HG02884 (cell line): ENCODE measurements around the gene FSTL3.
A peak's percentile ranks its signal among the peaks of the same experiment; 100 is the strongest.
"Not testable (repeated sequence)": the region's sequence is repeated elsewhere in the genome, so short reads cannot be mapped to it uniquely, and the experiment has no call there.

Experiments used
- ATAC-seq: cut with Tn5 transposase; IDR thresholded peaks from one replicate; pipeline ENCODE4 v1.9.1; 2021; ENCODE audit warnings: mild to moderate bottlenecking, moderate library complexity; ENCODE audit not compliant: unreplicated experiment

FSTL3 gene

DNA sequence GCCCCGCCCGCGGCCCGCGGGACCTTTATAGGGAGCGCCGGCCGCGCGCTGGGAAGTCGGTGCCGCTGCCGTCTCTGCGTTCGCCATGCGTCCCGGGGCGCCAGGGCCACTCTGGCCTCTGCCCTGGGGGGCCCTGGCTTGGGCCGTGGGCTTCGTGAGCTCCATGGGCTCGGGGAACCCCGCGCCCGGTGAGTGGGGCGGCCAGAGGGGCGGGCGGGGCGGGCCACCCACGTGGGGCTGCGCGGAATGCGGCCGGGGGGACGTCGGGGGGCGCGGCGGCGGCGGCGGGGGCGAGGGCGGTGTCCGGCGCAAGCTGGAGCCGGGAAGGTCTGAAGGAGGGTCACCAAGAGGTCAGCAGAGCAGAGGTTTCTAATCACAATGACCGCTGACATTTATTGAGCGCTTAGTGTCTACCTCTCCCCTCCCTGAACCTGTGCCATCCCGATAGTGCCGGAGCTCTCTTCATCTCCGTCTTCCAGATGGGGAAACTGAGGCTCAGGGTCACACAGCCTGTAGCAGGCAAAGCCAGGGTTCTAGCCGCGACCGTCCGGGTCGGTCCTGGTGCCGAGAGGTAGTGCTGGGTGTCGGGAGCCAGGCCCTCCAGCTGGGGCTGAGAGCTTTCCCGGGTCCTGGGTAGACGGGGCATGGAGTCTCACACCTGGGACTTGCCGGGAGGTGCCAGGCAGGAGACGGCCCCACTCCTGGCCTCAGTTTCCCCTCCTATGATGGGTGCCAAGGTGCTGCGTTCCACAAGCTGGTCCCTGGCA is at the start of gene FSTL3:
Gene FSTL3, plus strand, starts transcription at position 54 of the 767 bp plus-strand sequence. Its CDS starts 32 bp downstream, at position 86.
- ATAC-seq: no peak

DNA sequence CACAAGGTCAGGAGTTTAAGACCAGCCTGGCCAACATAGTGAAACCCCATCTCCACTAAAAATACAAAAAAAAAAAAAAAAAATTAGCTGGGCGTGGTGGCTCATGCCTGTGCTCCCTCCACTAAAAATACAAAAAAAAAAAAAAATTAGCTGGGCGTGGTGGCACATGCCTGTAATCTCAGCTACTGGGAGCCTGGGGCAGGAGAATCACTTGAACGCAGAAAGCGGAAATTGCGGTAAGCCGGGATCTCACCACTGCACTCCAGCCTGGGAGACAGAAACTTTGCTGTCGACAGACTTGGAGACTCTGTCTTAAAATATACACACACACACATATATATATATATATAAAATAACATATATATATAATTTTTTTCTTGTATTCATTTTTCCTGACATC is 49.6 kb upstream of the FSTL3 start:
- not testable (repeated sequence) for ATAC-seq

DNA sequence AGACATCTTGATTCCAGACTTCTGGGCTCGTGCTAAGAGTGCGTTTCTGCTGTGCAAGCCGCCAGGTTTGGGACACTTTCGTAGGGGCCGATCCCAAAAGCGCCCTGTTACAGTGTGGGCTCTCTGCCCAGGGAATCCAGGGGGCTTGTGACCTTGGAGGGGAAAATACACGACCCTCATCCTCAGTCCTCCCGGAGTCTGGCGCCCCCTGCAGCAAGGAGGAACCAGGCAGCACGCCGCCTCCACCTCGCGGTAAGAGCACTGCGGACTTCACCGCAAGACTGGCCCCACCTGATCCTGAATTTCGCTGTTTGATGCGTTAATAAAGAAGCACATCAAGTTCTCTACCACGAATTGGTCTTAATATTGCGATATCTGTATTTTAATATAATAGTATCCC is 48.0 kb upstream of the FSTL3 start:
- no peak for ATAC-seq

DNA sequence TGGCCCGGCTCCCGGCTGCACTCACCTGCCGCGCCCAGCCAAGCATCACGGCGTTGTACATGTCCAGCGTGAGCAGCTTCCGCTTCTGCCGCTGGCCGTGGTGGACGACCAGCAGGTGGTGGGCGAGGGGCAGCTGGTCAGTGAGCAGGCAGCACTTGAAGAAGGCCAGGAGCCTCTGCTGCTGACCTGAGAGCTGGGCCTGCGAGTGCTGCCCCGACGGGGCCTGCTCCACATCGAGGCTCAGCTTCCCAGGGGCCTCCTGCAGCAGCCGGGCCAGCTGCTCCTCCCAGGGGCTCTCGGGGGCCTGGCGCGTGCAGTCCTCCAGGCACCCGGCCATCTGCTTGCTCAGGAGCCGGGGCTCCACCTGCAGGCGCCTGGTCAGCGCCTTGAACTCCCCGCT is 46.7 kb upstream of the FSTL3 start:
- ATAC-seq: not testable (repeated sequence)

DNA sequence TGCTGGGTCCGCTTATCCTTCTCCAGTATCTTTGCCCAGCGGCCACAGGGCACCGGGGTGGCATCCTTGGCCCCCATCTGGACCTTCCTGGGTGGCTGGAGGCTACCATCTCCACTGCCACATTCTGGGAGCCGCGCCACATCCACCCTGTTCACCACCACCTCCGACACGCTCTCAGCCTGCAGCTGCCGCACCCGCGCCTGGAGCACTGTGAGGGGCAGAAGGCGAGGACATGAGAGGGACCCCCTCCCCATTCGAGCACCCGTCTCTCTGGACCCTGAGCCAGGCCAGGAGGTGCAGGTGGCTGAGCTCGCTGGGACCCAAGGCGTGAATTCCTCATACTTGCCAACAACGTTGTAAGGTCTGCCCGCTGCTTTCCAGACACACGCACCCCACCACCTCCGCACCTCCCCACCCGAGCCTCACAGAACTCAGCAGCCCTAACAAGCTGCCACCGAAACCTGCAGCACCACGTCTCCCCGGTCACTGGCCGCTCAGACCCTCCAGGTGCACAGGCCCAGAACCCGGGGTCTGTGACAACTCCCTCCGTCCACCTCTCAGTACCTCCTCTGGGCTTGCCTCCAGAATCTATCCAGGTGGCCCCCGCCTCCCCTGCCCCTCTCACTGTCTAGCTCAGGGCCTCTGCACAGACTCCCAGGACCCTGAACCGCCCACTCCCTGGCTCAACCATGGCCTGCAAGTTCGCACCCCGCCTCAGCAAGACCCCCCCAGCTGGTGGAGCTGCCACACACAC is 46.1 kb upstream of the FSTL3 start:
- no peak for ATAC-seq

DNA sequence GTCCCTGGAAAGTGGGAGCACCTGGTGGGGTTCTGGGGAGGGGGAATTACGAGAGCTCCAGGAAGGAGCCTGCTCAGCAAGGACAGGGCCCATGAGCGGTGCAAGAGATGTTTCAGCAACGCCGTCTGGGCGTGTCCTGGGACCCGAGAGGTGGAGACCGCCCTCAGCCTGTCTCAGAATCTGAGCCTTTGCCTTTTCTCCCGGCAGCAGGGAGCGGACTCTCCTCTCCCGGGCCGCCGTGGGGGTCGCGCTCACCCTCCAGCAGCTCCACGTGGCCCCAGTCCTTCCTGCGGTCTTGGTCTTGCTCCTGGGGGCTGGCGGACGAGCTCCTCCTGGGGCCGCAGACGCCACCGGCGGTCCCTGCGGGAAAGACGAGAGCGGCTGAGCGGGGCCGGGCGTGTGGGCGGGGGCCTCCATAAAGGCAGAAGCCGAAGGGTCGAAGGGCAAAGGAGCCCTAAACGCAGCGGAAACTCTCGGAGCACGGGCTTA is 43.6 kb upstream of the FSTL3 start:
- no peak for ATAC-seq

DNA sequence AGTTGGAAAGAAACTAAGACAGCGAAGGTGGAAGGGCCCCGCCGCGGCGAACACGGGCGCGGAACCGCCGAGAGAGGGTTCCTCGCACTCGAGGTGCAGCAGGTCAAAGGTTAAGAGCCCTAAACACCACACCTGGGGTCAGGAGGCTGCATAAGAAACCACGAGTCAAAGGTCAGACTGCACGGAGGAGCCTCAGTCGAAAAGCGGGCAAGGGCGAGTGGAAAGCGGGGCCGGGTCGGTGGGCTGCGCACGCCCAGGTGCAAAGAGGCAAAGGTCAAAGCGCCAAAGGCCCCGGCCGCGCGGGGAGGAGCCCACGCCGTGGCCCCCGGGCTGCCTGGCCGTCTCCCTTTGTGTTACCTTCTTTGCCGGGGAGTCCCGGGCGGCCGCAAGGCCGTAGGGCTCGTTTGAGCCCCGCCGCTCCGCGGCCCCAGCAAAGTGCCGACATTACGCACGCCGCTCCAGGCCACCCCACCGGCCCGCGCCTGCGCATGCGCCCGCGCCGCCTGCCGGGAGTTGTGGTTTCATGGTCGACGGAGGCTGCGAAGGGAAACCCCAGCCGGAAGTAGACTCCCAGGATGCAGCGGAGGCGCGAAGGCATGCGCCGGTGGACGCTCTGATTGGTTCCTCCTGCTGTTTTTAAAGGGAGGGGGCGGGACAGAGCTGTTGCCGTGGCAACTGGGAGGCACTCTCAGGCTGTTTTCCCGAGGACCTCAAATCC is 43.0 kb upstream of the FSTL3 start, which contains the start of gene POLRMT:
Gene POLRMT, minus strand, starts transcription at position 470 of the 718 bp plus-strand sequence. Its CDS starts 25 bp downstream, at position 445.
- ATAC-seq: peak; percentile 59

DNA sequence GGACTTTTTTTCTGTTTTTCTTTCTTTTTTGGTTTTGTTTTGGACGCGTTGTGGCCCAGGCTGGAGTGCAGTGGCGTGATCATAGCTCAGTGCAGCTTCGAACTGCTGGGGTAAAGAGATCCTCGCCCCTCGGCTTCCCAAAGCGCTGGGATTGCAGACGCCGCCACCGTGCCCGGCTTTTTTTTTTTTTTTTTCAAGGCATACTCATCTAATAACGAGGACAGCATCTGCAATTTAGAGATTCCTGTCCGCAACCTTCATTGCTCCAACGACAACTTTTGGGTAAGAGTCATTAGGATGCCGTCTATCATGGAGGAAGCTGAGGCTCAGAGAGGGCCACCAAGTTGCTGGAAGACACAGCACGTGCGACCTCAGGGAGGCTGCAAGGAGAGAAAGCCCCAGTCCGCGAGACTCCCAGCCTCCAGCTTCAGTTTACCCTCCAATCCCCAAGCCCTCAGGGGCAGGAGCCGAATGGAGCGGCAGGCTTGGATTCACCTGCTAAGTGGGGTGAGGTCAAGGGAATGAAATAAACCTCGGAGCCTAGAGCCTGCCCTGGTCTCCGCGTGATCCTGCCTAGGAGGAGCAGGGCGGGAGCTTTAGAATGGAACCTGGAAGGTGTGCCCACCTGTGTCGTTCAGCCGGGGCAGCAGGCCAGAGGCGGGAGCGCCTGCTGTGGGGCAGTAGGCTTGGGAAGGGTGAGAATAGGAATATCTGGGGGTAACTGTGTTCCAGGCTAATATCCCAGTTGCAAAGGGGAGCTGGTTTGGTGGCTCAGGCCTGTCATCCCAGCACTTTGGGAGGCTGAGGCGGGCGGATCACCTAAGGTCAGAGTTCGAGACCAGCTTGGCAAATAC is 42.2 kb upstream of the FSTL3 start:
- no peak for ATAC-seq

DNA sequence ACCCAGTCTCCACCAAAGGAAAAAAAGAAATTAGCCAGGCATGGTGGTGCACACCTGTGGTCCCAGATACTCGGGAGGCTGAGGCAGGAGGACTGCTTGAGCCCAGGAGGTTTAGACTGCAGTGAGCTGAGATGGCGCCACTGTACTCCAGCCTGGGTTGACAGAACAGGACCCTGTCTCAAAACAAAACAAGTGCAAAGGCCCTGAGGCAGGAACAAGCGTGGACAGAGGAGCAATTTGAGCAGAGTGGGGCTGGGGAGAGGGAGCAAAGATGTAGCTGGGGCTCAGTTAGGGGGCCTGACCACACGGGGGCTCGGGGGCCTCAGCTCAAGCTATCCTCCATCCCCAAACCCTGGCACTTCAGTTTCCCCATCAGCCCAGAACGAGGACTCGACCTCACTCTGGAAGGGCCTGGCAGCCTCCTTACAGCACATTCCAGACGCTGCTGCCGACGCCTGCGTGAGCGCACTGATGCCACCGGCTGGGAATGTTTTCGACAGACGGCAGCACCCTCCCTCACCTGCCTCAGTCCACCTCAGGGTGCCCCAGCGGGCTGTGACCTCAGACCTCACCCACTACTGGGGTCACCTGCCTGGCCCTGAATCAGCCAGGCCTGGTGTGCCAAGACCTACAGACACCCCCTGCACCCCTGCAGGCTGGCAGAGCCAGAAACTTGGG is 41.1 kb upstream of the FSTL3 start:
- ATAC-seq: no peak

DNA sequence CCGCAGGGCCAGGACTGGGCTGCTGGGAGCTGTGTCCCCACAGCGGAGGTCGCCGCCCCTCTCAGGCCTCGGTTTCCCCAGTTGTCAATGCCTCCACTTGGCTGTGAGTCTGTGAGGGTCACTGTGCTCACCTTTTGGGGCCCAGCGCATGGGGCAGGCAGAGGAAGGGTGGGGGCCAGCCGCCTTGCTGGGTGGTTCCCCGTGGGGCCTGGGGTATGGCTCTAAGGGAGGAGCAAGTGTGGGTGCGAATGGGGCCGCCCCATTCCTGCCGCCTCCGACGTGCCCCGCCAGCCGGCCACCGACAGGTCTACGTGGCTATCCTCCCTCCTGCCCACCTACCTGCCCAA is 37.3 kb upstream of the FSTL3 start:
- ATAC-seq: no peak

DNA sequence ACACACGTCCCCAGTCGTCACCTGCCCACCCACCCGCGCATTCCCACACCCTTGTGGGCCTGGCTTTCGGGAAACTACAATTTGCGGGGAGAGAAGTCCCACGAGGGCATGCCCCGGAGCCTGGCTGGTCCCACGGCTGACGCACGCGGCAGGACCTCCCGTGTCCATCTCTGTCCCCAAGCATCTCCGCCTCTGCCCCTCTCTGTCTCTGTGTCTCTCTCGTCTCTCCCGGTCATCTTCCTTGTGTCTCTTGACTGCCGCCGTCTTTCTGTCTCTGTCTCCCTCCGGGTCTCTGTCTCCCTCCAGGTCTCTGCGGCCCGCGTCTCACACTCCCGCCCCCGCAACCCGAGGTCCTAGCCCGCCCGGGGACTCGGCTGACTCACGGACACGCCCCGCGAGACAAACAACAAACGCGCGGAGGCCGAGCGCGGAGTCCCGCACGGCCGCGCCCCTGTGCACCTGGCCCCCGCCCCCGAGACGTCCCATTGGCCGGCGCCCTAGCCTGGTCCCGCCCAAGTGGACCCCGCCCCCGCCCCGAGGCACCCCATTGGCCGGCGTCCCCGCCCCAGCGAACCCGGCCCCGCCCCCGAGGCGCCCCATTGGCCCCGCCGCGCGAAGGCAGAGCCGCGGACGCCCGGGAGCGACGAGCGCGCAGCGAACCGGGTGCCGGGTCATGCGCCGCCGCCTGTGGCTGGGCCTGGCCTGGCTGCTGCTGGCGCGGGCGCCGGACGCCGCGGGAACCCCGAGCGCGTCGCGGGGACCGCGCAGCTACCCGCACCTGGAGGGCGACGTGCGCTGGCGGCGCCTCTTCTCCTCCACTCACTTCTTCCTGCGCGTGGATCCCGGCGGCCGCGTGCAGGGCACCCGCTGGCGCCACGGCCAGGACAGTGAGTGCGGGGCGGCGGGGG is 36.7 kb upstream of the FSTL3 start, which contains the start of gene FGF22:
Gene FGF22, plus strand, starts transcription at position 627 of the 908 bp plus-strand sequence. Its CDS starts 47 bp downstream, at position 674.
- ATAC-seq: no peak

DNA sequence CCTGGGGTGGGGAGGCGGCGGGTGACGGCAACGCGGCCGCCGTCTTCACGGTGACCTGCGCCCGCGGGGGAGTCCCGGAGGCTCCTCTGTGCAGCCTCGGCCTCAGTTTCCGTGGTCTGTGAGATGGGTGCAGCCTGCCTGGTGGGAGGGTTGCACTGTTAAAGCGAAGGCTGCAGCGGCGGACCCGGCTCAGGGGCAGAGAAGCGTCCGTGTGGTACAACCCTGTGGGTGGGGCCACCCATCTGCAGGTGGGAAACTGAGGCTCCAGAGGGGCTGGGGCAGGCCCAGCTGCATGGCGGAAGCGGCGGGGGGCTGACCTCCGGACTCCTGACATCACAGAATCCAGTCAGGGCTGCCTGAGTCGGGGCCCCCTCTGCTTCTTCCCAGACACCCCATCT is 36.0 kb upstream of the FSTL3 start:
- no peak for ATAC-seq

DNA sequence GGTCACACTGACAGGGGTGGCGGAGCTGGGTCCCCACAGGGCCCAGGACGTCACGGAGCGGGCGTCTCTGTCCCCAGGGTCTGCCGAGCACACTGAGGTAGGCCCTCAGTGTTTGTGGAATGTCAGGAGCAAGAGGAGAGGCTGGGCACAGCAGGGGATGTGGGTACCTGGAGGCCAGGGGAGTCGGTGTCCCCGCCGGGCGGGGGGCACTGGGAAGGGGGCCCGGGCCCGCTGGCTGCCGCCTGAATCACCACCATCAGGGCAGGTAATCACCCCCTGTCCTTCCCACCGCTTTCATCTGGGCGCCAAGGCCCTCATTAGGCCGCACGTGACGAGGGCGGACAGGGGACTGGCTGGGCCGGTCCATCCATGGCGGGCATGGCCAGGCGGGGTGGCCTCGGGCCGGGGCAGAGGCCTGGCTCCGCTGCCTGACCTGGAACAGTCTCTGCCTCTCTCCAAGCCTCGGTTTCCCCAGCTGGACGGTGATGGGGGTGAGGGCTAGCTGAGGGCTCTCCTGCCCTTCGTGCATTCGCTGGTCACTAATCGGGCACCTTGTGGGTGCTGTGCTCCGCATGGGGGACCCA is 35.5 kb upstream of the FSTL3 start:
- no peak for ATAC-seq

DNA sequence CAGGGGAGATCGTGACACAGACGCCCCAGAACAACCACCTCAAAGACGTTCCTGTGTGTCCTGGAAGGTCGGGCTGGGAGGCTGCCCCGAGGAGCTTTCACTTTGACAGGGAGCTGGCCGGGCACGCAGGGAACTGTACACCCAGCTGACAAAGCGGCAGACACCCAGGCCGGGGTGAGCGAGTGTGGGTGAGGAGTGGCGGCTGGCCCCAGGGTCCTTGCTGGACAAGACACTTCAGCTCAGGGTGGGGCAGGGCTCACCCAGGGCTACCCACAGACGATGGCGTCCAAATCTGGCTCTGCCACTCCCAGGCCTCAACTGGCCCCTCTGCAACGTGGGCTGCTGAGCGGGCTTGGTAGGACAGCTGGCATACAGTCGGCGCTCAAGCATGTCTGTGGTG is 34.5 kb upstream of the FSTL3 start:
- no peak for ATAC-seq

DNA sequence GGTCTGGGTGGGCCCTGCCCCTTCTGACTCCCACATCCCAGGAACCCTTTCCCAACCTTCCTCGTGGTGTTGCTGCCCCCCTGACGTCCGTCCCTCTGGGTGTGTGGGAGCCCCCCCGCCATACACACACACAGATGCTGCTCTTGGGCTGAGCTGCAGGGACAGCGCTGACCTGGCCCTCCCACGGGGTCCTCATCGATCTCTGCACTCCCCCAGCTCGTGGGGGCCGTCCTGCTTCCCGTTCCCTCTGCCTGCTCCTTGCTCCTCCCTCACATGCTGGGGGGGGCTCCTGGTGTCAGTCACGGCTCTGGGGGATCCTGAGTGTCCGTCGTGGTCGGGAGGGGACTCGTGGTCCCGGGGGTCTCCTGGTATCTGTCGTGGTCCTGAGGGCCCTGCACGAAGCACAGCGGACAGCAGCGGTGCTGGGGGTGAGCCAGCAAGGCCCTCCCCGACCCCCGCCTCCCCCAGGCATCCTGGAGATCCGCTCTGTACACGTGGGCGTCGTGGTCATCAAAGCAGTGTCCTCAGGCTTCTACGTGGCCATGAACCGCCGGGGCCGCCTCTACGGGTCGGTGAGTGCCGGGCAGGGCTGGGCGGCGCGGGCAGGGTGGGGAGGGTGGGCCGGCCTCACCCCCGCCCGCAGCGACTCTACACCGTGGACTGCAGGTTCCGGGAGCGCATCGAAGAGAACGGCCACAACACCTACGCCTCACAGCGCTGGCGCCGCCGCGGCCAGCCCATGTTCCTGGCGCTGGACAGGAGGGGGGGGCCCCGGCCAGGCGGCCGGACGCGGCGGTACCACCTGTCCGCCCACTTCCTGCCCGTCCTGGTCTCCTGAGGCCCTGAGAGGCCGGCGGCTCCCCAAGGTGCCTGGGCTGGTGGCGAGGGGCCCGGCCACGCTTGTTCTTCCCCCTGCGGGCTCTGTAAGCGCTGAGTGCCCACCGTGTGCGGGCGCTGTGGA is 33.1 kb upstream of the FSTL3 start:
- ATAC-seq: no peak

DNA sequence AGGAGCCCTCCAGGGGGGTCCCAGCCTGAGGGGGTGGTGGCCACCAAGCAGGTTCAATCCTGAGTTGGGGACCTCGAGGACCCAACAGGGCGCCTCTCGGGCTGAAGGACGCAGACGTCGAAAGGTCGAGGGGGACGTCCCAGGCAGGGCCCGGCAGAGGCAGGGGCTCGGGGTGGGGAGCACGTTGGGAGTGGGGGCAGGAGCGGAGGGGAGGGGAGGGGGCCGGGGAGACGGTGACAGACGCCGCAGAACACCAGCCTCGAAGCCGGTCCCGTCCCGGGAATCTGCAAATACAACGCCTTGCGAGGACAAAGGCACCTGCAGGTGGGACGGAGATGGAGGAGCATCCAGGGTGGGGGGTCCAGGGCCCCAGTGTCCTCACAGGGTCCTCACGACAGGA is 32.5 kb upstream of the FSTL3 start:
- no peak for ATAC-seq

DNA sequence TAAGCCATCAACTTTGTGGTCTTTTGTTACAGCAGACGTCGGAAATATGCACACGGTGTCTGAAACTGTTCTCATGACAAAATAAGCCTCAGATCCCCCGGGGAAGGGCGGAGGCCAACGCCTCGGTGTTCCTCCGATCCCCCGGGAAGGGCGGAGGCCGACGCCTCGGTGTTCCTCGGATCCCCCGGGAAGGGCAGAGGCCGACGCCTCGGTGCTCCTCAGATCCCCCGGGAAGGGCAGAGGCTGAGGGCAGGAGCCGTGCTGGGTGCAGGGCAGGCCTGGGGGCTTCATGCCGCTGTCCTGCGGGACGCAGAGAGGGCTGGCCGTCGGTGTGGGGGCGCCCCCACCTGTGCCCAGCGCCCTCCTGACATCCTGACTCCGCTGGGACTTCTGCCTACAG is 31.8 kb upstream of the FSTL3 start:
- no peak for ATAC-seq
